ENCODE data around the gene ACTR2. TPM values are rescaled to one million over a fixed set of nuclear protein-coding genes. Genes with fewer than 3 reads are reported as not detected.
"Not testable (repeated sequence)": the region's sequence is repeated elsewhere in the genome, so short reads cannot be mapped to it uniquely, and the experiment has no call there.

Gene ACTR2
- total RNA-seq: 100 to 1,000 TPM in 2 of 4 donors, 10 to 100 TPM in 2; 38.7 to 157 (median 118) TPM

DNA sequence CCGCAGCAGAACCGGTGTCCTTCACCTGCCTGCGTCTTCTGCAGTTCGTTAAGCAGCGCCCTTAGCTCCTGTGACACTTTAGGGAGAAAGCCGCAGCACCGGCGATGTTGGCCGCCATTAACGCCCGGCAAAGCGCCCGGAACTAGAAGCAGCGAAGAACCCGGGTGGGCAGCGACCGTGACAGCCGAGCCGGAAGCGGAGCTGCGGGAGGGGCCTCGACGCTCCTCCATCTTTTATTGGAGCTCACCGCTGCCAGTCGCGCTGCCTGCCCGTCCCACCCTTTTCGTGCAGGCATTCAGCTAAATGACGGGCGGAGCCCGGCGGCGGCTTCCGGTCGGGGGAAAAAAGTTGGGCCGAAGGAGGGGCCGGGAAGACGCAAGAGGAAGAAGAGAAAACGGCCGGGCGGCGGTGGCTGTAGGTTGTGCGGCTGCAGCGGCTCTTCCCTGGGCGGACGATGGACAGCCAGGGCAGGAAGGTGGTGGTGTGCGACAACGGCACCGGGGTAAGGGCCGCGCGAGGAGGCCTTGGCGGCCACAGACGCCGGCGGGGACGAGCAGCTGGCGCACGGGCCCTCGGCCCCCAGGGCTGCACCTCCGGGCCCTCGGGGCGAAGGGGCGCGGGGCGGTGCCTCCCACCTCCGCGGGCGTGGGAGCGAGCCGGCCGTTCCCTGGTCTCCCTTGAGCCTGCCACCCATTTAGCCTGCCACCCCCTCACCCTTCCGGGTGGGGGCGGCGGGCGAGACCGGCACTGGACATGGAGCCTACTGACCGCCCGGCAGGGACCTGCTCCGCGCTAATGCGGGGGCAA lies at the start of gene ACTR2:
Gene ACTR2, plus strand, starts transcription at position 376 of the 807 bp plus-strand sequence. Its CDS starts 79 bp downstream, at position 455.
- peaks cover 0 to 9% of the 10 kb centered on the region in 2 donors for H3K4me1 ChIP-seq
- TF ChIP-seq, protein P1, sequence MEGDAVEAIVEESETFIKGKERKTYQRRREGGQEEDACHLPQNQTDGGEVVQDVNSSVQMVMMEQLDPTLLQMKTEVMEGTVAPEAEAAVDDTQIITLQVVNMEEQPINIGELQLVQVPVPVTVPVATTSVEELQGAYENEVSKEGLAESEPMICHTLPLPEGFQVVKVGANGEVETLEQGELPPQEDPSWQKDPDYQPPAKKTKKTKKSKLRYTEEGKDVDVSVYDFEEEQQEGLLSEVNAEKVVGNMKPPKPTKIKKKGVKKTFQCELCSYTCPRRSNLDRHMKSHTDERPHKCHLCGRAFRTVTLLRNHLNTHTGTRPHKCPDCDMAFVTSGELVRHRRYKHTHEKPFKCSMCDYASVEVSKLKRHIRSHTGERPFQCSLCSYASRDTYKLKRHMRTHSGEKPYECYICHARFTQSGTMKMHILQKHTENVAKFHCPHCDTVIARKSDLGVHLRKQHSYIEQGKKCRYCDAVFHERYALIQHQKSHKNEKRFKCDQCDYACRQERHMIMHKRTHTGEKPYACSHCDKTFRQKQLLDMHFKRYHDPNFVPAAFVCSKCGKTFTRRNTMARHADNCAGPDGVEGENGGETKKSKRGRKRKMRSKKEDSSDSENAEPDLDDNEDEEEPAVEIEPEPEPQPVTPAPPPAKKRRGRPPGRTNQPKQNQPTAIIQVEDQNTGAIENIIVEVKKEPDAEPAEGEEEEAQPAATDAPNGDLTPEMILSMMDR (IDR thresholded peaks at IDR 0.05): peak in 2 of 4 experiments; percentile 1 to 9
- TF ChIP-seq POLR2A (IDR thresholded peaks at IDR 0.05): peak; percentile 60 to 78
- no peaks in the 10 kb centered on the region for H3K36me3 ChIP-seq
- DNase-seq: peak; percentile 95 to 96
- H3K4me3 ChIP-seq: peak within 1 kb of the TSS; percentile 78 to 87
- intact Hi-C loops (cut with DNase I; ENCODE audit: low total_unique reads): no loop called here
- no peaks in the 10 kb centered on the region for H3K27me3 ChIP-seq
- H3K27ac ChIP-seq: peak within 1 kb of the TSS; percentile 85 to 95
- H3K9me3 ChIP-seq: no peaks in the 10 kb centered on the region

DNA sequence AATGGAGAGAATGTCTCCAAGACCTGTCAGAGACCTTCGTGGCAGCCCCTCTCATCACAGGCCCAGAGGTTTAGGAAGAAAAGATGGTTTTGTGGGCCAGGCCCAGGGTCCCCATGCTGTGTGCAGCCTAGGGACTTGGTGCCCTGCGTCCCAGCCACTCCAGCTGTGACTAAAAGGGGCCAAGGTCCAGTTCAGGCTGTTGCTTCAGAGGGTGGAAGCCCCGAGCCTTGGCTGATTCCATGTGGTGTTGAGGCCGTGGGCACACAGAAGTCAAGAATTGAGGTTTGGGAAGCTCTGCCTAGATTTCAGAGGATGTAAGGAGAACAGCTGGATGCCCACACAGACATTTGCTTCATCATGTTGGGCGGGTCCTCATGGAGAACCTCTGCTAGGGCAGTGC lies 45.1 kb upstream of the ACTR2 start:
- TF ChIP-seq, protein P1 (IDR thresholded peaks at IDR 0.05): no peak
- TF ChIP-seq POLR2A (IDR thresholded peaks at IDR 0.05): no peak
- H3K4me3 ChIP-seq: no peak overlapping the region
- no peaks in the 10 kb centered on the region for H3K36me3 ChIP-seq
- no peak for DNase-seq
- H3K27me3 ChIP-seq: no peaks in the 10 kb centered on the region
- H3K4me1 ChIP-seq: no peaks in the 10 kb centered on the region
- intact Hi-C loops (cut with DNase I; ENCODE audit: low total_unique reads): no loop called here
- H3K27ac ChIP-seq: no peak overlapping the region
- no peaks in the 10 kb centered on the region for H3K9me3 ChIP-seq

DNA sequence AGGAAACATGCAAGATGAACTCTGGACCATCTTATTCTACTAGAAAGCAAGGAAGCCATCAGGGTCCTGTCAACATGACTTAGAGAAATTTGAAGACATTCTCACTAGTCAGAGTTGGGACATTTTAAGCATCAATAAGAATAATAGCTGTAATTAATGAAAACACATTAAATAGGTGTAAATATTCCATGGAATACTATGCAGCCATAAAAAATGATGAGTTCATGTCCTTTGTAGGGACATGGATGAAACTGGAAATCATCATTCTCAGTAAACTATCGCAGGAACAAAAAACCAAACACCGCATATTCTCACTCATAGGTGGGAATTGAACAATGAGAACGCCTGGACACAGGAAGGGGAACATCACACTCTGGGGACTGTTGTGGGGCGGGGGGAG lies 44.2 kb upstream of the ACTR2 start:
- DNase-seq; intact Hi-C loops (cut with DNase I; ENCODE audit: low total_unique reads); H3K4me3 ChIP-seq; H3K36me3 ChIP-seq; H3K27me3 ChIP-seq; H3K27ac ChIP-seq; H3K9me3 ChIP-seq; H3K4me1 ChIP-seq: not testable (repeated sequence)

DNA sequence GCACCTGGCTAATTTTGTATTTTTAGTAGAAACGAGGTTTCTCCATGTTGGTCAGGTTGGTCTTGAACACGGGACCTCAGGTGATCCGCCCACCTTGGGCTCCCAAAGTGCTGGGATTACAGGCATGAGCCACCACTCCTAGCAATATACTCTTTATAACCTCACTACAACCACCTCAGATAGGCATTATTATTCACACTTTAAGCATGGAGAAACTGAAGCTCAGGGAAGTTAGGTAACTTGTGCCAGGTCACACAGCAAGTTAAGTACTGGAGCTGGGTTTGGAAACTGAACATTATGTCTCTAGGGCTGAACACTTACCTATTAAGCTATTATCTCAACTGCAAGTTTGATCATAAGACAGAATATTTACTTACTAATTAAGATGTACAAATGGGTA lies 42.6 kb upstream of the ACTR2 start:
- Histone ChIP-seq H3K4me1 (no peaks in the 10 kb centered on the region), H3K36me3 (no peaks in the 10 kb centered on the region), H3K4me3 (no peak overlapping the region), H3K27me3 (no peaks in the 10 kb centered on the region), H3K9me3 (no peaks in the 10 kb centered on the region), H3K27ac (no peak overlapping the region)
- TF ChIP-seq, protein P1 (IDR thresholded peaks at IDR 0.05): no peak
- TF ChIP-seq POLR2A (IDR thresholded peaks at IDR 0.05): no peak
- DNase-seq: no peak
- intact Hi-C loops (cut with DNase I; ENCODE audit: low total_unique reads): no loop called here

DNA sequence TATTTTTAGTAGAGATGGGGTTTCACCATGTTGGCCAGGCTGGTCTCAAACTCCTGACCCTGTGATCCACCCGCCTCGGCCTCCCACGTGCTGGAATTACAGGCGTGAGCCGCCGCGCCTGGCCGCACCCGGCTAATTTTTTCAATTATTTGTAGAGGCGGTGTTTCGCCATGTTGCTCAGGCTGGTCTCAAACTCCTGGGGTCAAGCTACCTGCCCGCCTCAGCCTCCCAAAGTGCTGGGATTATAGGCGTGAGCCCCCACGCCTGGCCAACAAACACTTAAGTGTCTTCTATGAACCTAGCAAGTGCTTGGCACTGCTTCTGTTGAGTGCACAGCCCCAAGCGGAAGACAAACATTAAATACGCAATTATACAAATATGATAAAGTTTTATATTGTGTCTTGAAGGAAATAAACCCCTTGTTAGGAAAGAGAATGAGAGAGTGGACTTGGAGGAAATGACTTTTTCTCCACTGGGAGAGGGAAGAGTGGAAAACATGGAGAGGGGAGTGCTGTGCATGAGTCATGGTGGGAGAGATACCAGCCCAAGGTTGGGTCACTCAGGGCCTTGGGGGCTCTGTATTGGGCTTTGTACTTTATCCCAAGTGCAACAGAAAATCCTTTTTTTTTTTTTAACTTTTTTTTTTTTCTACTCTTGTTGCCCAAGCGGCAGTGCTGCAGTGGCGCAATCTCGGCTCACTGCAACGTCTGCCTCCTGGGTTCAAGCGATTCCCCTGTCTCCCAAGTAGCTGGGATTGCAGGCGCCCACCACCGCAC lies 41.4 kb upstream of the ACTR2 start:
- no peak overlapping the region for H3K4me3 ChIP-seq
- DNase-seq: no peak
- TF ChIP-seq, protein P1 (IDR thresholded peaks at IDR 0.05): no peak
- TF ChIP-seq POLR2A (IDR thresholded peaks at IDR 0.05): no peak
- intact Hi-C loops (cut with DNase I; ENCODE audit: low total_unique reads): no loop called here
- no peaks in the 10 kb centered on the region for H3K36me3 ChIP-seq
- no peaks in the 10 kb centered on the region for H3K27me3 ChIP-seq
- H3K4me1 ChIP-seq: no peaks in the 10 kb centered on the region
- no peak overlapping the region for H3K27ac ChIP-seq
- no peaks in the 10 kb centered on the region for H3K9me3 ChIP-seq
